ENCODE results near the gene CD28.

The CD28 gene

DNA sequence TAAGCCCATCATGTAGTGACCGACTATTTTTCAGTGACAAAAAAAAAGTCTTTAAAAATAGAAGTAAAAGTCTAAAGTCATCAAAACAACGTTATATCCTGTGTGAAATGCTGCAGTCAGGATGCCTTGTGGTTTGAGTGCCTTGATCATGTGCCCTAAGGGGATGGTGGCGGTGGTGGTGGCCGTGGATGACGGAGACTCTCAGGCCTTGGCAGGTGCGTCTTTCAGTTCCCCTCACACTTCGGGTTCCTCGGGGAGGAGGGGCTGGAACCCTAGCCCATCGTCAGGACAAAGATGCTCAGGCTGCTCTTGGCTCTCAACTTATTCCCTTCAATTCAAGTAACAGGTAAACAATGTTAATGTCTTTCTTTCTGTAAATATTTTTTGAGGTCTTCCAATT lies at the start of gene CD28:
Gene CD28, plus strand, starts transcription at position 237 of the 400 bp plus-strand sequence. Its CDS starts 58 bp downstream, at position 295.
- peak; percentile 88 for DNase-seq (ENCODE audit: low read depth)

DNA sequence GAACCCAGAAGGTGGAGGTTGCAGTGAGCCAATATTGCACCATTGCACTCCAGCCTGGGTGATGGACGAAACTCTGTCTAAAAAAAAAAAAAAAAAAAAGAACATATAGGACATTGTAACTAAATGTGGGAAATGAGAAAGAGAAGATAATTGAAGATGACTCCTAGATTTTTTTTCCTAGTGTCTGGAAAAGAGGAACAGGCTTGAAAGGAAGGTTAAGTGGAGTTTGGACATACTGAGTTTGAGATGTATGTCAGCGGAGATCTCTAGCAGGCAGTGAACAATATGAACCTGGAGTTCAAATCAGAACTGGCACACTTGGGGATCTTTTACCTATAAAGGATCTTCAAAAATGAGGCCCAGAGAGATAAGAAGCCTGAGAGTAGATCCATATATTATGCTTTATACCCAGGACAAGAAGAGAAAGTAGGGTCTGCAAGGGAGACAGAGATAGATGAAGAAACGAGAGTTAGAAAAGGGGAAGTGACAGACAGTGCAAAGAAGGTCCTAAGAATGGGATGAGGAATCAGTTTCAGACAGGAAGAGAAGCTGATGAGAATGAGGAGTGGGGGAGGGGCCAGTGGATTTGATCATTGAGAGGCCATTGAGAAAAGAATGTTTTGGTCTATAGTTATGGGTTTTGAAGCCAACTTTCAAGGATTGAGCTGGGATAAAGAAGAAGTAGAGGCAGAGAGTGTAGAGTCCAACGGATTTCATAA lies 46.9 kb upstream of the CD28 start:
- no peak for DNase-seq (ENCODE audit: low read depth)

GRCh38 chr2:203660465-203660864 lies 46.0 kb upstream of the CD28 start:
- DNase-seq (ENCODE audit: low read depth) = no peak

DNA sequence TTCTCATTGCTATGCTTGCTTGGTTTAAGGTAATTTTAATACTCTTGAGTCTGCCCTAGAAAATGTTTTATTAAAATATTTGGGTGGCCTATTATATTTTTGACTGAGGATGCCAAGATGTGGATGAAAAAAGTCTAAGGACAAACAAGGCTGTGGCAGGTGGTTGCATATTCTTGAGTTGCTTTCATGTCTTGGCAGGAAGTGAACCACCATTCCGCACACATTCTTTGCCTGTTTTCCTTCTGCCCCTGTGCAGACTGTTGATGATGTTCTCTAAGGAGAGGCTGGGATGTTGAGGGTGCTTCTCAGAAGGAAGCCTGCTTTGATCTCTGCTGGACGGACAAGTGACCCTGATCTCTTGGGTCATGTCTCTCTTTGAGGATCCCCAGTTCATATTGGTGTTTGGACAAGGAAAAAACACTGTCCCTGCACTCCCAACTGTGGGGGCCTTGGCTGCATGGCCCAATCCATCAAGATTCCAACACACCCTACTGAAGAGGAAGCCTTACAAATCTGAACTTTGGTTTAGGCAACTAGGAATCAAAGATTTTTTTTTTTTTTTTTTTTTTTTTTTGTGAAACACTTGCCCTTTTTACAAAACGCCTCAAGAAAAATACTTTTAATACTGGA lies 45.0 kb upstream of the CD28 start:
- no peak for DNase-seq (ENCODE audit: low read depth)

DNA sequence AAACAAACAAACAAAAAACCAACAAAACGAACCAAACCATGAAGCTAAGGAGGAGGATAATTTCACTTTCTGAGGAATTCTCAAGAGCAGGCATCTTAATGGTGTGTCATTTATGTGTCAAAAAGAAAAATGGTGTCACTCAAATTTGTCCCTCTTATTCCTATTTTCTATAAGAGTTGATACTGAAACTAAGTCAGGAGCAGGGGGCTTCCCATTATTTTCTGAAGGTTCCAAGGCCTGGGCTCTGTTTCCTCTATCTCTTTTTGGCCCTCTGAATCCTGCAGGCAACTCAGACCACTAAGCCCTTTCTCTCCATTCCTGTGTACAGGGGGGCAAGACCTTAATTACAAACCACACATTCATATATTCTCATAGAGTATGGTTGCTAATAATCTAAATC lies 44.0 kb upstream of the CD28 start:
- DNase-seq (ENCODE audit: low read depth) = no peak

DNA sequence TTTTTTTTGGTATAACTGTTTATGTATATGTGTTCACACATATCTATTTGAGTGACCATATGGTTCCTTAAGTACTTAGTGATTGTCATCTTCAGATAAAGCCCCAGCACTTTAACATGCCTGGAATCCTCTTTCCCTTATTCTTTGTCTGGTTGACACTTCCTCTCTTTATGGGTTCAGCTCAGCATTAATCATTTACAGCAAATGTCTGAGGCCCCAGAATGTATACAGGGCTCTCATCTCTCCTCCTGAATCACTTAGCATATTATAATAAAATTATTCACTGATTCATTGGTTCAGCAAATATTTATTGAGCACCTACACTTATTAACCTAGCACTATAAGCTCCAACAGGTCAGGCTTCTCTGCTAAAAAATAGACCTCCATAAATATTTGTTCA lies 43.5 kb upstream of the CD28 start:
- DNase-seq (ENCODE audit: low read depth) = no peak

GRCh38 chr2:203664029-203664755 lies 42.2 kb upstream of the CD28 start:
- DNase-seq (ENCODE audit: low read depth) = no peak

DNA sequence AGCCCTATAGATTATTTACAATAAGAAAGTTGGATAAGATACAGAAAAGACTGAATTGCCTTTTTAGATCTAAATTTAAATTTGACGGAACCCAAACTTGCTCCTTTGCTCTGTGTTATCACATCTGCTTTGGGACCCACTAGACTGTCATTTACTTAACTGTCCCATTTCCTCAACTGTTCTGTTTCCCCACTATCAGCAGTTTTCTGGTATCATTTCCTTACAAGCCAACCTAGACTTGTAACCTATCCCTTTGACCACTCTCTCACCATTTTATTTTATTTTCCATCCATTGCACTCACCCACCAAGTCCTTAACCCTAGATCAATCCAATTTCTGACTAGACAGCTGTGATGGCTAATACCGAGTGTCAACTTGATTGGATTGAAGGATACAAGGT lies 38.6 kb upstream of the CD28 start:
- no peak for DNase-seq (ENCODE audit: low read depth)

DNA sequence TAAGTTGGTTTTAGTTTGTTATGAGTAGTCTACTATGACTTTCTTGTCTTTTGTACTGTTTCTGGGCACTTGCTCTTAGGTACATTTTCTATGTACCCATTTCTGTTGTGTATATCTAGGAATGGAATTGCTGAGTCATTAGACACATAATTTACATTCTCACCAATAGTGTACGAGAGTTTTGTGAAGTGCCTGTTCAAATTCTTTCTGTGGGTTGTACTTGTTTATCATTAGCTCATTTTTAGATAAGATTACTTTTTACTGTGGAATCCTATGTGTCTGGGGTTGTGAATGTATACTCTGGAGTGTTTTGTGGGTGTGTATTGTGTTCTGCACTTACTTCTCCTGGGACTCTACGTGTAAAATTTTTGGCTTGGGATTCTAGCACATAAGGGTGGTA lies 36.6 kb upstream of the CD28 start:
- DNase-seq (ENCODE audit: low read depth) = no peak

DNA sequence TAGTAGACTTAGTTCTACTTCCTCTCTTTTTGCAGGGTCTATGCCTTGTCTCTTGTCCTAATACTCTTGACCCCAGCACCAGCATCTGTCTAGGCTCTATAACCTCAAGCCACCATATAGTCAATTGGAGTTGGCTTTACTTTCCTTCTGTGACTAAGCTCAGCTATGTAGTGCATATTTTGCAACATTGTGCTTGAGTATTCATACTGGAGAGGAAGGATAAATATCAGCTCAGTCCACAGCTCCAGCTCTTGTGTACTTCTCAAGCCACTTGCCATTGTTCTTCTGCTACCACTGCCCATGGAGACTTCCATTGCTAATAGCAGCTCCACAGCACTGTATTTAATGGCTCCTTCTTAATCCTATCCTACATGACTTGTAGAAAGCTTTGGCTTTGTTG lies 35.5 kb upstream of the CD28 start:
- DNase-seq (ENCODE audit: low read depth) = no peak

- DNase-seq (ENCODE audit: low read depth) = no peak
Observed at GRCh38 chr2:203671876-203672275, 34.6 kb upstream of the CD28 start.

- no peak for DNase-seq (ENCODE audit: low read depth)
Observed at GRCh38 chr2:203672856-203673255, 33.6 kb upstream of the CD28 start.

GRCh38 chr2:203673933-203674332 lies 32.5 kb upstream of the CD28 start:
- no peak for DNase-seq (ENCODE audit: low read depth)

DNA sequence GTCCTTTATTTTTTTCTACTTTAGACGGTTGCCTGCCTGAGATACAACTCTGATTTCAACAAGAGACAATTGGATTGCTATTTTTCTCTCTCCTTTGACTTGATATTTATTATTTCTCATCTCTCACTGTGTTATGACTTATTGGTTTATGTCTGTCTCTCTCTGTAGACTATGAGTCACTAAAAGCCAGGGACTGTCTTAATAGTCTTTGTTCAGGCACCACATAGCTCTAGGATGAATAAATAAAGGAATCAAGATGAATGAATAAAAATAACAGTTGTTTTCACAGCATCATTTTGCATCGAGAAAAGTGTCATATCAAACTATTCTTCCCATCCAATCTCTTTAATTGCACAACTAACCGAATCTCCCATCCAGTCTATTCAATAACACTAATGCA lies 31.4 kb upstream of the CD28 start:
- no peak for DNase-seq (ENCODE audit: low read depth)

- no peak for DNase-seq (ENCODE audit: low read depth)
Observed at GRCh38 chr2:203678971-203679370, 27.5 kb upstream of the CD28 start.

DNA sequence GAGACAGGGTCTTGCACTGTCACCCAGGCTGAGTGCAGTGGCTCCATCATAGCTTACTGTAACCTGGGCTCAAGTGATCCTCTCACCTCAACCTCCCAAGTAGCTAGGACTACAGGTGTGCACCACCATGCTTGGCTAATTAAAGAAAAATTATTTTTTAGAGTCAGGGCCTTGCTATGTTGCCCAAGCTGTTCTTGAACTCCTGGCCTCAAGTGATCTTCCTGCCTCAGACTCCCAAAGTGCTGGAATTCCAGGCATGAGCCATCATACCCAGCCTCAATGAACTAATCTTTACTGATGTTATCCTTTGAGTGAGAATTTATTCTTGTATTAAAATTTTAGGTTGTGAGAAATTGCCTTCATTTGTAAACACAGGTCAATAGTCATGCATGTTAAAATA lies 27.0 kb upstream of the CD28 start:
- DNase-seq (ENCODE audit: low read depth) = no peak

DNA sequence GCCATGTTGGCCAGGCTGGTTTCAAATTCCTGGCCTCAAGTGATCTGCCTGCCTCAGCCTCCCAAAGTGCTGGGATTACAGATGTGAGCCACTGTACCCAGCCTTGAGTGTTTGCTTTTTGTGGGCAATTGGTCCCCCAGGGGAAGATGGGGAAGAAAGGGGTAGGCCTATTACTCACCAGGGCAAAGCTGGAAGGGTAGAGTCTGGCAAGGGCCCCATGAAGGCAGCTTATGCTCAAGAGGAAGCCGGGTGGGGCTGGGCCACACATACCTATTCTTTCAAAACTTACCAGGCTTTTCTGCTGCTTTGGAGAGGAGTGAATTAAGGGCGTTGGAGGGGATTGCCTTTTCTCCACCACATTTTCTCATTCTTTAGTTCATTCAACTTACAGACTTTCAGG lies 24.5 kb upstream of the CD28 start:
- DNase-seq (ENCODE audit: low read depth) = no peak

DNA sequence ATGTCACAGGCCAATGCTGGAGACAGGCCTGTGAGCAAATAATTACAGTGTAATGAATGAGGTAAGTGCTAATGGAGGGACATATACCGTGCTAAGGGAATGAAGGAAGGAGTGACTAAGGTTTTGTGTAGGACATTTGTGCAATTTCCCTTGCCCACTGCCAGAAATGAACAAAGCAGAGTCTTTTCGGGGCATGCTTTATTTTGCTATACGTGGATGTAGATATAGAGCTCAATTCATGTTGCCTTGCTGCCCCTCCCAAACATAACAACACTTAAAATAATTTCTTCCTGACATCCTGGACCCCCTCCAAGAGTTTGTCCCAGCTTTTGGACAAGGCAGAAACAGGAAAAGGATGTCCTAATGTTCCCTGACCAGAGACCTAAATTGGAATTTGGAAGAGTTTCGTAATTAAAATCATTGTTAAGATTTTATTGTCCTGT lies 23.7 kb upstream of the CD28 start:
- DNase-seq (ENCODE audit: low read depth) = no peak

DNA sequence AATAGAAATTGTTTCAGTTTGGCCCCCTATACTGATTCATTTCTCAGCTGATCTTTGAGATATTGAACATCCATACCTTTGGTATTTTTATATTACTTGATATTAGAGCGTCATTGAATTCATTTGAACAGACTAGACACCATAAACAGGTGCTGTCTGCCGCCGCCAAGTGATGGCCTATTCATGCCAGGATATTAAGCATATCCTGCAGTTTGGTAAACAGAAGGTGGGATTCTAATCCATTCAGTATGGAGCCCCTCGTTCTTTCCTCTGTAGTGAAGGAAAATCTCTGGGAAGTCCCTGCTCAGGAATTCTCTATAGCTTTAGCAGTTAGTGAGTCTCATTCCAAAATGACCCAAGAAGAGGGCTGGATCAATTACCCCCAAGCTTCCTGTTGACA lies 23.0 kb upstream of the CD28 start:
- no peak for DNase-seq (ENCODE audit: low read depth)

DNA sequence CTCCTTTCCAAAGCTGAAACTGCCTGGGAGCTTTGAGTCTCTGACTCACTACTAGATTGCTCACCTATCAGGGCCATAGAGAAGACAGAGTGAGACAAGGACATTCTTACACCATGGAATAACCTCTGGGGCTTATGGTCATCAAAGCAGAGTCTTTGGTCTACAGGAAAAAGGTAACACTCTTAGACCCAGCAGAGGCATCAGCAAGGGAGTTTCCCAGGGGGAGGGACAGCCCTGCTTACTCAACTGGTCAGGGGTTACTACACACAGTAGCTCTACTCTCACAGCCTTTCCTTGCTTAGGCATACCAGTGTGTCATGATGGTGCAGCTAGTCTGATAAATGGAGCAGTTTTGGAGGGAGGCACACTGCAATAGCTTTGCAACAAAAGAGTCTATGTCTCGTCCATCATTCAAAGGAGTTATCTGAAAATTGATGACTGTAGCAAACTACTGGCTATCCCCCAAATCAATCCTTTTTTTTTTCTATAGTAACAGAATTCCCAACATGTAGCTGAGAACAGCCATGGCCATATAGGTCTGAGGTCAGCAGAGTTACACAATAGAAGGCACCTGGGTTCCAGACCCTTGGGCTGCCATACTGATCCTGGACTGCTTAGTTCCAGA lies 22.4 kb upstream of the CD28 start:
- DNase-seq (ENCODE audit: low read depth) = no peak

DNA sequence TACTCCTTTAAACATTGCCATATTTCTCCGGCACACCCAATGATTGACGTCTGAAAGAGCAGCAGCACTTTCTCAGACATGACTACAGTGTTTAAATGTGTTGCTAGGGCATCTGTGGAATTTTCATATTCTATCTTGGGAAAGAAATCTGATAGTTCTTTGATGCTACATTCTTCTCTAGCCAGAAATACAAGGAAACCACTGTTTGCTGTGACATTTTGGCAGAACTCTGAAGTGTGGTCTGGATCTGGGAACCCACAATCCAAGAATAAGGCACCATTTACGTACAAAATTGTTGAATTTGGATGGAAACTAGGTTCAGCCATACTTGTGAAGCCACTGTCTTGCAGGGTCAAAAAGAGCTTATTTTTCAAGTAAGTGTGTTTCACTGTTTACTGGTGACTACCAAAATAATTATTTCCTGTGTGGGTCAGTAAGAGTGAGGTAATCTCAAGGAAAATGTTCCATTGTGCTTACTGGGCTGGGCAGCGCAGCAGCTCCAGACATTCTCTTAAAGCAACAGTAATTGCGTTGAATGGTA lies 21.3 kb upstream of the CD28 start:
- no peak for DNase-seq (ENCODE audit: low read depth)

- no peak for DNase-seq (ENCODE audit: low read depth)
Observed at GRCh38 chr2:203685789-203686420, 20.5 kb upstream of the CD28 start.

Data from T-helper 22 cell (primary cell).